Heart left ventricle (tissue), 13 donors: Measurements from ENCODE around the gene HCN2.

Experiments used
- POLR2A ChIP-seq, 2 donors: fragments of 450-650 bp; IDR thresholded peaks; one replicate each; pipeline ENCODE4 v1.6.1; 2017; ENCODE audit warnings: antibody characterized with exemption in 2 of 2, mild to moderate bottlenecking in 2 of 2, moderate library complexity in 2 of 2
- TF ChIP-seq, protein P1 (sequence below), 12 donors: fragments of 200-600 bp; sonication (generic) in 4 of 12; IDR thresholded peaks; one replicate each; pipeline versions ENCODE4 v1.5.0 to v1.8.0; 2018 to 2022; ENCODE audit warnings: antibody characterized with exemption in 12 of 12, mild to moderate bottlenecking in 5 of 12
- donor health status: ischemic (EF 13 %, LVEDD 7.1; RV severe dilation, severe dysfunction).
- donor health status: DM: no; HTN: yes; CAD: no.
- donor health status: DM: no; HTN: no; CAD: no.
- donor health status: ischemic (EF 25% LVEDD 6.9; RV normal size, moderate dysfunction).
- donor health status: ischemic (EF 25% LVEDD 5.7; RV mildly dilated, moderate dysfunction).
- donor health status: ischemic (EF 35%, LVEDD 5.7; RV mildly dilated, moderate dysfunction).
- donor health status: nonischemic (EF 11% LVEDD 7.7; RV severe dilation, severe dysfunction).
- donor health status: DM: yes; HTN: yes; CAD: no.
- donor health status: PGD.
- donor health status: ischemic (EF 29% LVEDD 5.4; RV normal size, mild dysfunction).
- donor health status: nonischemic (EF 23%, LVEDD 6.1; RV moderate dilation, normal function).

GRCh38 chr19:591099-591958 is 1.6 kb downstream of the HCN2 start:
- no peak for TF ChIP-seq POLR2A (IDR thresholded peaks at IDR 0.05)
- TF ChIP-seq, protein P1, sequence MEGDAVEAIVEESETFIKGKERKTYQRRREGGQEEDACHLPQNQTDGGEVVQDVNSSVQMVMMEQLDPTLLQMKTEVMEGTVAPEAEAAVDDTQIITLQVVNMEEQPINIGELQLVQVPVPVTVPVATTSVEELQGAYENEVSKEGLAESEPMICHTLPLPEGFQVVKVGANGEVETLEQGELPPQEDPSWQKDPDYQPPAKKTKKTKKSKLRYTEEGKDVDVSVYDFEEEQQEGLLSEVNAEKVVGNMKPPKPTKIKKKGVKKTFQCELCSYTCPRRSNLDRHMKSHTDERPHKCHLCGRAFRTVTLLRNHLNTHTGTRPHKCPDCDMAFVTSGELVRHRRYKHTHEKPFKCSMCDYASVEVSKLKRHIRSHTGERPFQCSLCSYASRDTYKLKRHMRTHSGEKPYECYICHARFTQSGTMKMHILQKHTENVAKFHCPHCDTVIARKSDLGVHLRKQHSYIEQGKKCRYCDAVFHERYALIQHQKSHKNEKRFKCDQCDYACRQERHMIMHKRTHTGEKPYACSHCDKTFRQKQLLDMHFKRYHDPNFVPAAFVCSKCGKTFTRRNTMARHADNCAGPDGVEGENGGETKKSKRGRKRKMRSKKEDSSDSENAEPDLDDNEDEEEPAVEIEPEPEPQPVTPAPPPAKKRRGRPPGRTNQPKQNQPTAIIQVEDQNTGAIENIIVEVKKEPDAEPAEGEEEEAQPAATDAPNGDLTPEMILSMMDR (IDR thresholded peaks at IDR 0.05), result no peak
